GM12891 (cell line): ENCODE measurements around the gene TTC28.

ENCODE experiments used
- PAX5 ChIP-seq: IDR thresholded peaks from 2 replicates; pipeline ENCODE4 v1.6.1; 2011; ENCODE audit warnings: low read length, moderate library complexity, mild to moderate bottlenecking; ENCODE audit not compliant: insufficient read depth, severe bottlenecking
- POLR2A ChIP-seq: IDR thresholded peaks from 2 replicates; pipeline ENCODE4 v1.6.1; 2011; ENCODE audit warnings: low read depth, low read length, control low read depth
- POLR2AphosphoS5 ChIP-seq: IDR thresholded peaks from 2 replicates; pipeline ENCODE4 v1.6.1; 2011; ENCODE audit warnings: low read depth, low read length, control low read depth
- POU2F2 ChIP-seq: IDR thresholded peaks from 2 replicates; pipeline ENCODE4 v1.6.1; 2011; ENCODE audit warnings: low read depth, mild to moderate bottlenecking, control low read depth, low read length, moderate library complexity
- SPI1 ChIP-seq: IDR thresholded peaks from 2 replicates; pipeline ENCODE4 v1.6.1; 2011; ENCODE audit warnings: low read depth, low read length, control low read depth
- TAF1 ChIP-seq: IDR thresholded peaks from 2 replicates; pipeline ENCODE4 v1.6.1; 2011; ENCODE audit warnings: low read depth, low read length, control low read depth

DNA sequence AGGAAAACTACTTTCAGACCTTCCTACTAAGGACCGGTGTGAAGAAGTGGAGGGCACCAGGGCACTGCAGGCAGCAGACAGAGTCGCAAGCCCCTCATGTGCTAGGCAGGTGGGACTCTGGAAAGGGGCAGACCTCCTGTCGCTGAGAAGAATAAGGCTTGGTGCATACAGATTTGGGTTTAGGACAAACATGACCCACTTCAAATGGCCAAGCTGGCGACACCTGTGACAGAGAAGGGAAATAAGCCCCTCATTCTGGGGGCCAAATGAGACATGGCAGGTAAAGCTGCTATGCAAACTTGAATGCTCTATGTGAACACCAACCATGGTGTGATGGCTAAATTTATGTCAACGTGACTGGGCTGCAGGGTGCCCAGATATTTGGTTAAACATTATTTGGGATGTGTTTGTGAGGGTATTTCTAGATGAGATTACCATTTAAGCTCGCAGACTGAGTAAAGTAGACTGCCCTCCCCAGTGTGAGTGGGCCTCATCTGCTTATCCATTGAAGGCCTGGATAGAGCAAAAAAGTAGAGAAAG, 648.2 kb downstream of the TTC28 start:
- TF ChIP-seq POLR2AphosphoS5: no peak
- TF ChIP-seq POLR2A: no peak
- TF ChIP-seq TAF1: no peak
- no peak for TF ChIP-seq SPI1
- TF ChIP-seq PAX5: no peak
- no peak for TF ChIP-seq POU2F2
